Lower leg skin (tissue), 4 donors: ENCODE measurements around the gene DENND1A. TPM values are rescaled to one million over a fixed set of nuclear protein-coding genes. Genes with fewer than 3 reads are reported as not detected.
A peak's percentile ranks its signal among the peaks of the same experiment; 100 is the strongest.

Experiments used
- DNase-seq, 2 donors: peaks; one replicate each; pipeline ENCODE4 v3.0.0-alpha.2; 2019; ENCODE audit warnings: low spot score in 2 of 2
- H3K4me3 ChIP-seq: fragments of 200-600 bp; sonication (generic); 2 replicates; pipeline ENCODE4 v1.5.1; 2017; ENCODE audit warnings: mild to moderate bottlenecking, low read depth; ENCODE audit not compliant: poor library complexity, severe bottlenecking
- POLR2A ChIP-seq, 2 donors: fragments of 450-650 bp; IDR thresholded peaks; one replicate each; pipeline ENCODE4 v1.6.1; 2016 to 2017; ENCODE audit warnings: antibody characterized with exemption in 2 of 2, mild to moderate bottlenecking in 1 of 2, moderate library complexity in 1 of 2
- WGBS, 2 donors: methylation state at CpG; one replicate each; pipeline ENCODE4 v1.1.5; 2018; 5-methylcytosine and 5-hydroxymethylcytosine counted together
- intact Hi-C: fragments of 100-400 bp; cut with DNase I; formaldehyde crosslinking; loops from one replicate; pipeline ENCODE4 v1.15.0; 2023; ENCODE audit warnings: low total_unique reads
- total RNA-seq, 4 donors: library from RNA; depleted of rRNA; stranded (reverse); fragments of >200 nt; gene quantifications; one replicate each; pipeline ENCODE4 v1.1.0, GENCODE V29; 2016
- TF ChIP-seq, protein P1 (sequence below), 3 donors: fragments of 450-650 bp; IDR thresholded peaks; one replicate each; pipeline ENCODE4 v1.5.1; 2016; ENCODE audit warnings: antibody characterized with exemption in 3 of 3, mild to moderate bottlenecking in 3 of 3, moderate library complexity in 2 of 3

The DENND1A gene
- total RNA-seq, 4 donors from 2014 or later: 6.5 to 16.3 (median 12.3) TPM

DNA sequence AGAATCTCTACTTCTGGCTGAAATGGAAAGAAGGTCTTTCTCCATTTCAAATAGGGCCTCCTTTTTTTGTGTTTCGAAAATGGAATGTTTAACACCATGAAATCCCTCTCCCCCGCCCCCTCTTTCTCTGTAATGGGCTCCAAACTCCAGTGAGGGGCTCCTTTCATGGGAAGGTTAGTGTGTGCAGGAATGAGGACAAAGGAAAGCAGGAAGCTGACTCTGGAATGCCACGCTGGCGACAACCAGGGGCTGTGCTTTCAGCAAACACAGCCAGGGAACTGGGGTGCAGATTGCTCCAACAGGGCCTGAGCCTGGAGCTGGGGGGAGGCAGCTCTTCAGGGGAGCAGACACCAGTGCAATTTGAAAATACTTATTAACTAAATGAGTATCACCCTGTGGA, 491.1 kb downstream of the DENND1A start:
- no peak overlapping the region for H3K4me3 ChIP-seq
- DNase-seq: peak in 1 of 2 donors; percentile 49
- 85% methylated on average over 4 of the region's 4 CpGs for WGBS, 2 donors
- intact Hi-C loops: no loop called here
- TF ChIP-seq, protein P1, sequence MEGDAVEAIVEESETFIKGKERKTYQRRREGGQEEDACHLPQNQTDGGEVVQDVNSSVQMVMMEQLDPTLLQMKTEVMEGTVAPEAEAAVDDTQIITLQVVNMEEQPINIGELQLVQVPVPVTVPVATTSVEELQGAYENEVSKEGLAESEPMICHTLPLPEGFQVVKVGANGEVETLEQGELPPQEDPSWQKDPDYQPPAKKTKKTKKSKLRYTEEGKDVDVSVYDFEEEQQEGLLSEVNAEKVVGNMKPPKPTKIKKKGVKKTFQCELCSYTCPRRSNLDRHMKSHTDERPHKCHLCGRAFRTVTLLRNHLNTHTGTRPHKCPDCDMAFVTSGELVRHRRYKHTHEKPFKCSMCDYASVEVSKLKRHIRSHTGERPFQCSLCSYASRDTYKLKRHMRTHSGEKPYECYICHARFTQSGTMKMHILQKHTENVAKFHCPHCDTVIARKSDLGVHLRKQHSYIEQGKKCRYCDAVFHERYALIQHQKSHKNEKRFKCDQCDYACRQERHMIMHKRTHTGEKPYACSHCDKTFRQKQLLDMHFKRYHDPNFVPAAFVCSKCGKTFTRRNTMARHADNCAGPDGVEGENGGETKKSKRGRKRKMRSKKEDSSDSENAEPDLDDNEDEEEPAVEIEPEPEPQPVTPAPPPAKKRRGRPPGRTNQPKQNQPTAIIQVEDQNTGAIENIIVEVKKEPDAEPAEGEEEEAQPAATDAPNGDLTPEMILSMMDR (IDR thresholded peaks at IDR 0.05): no peak
- no peak for TF ChIP-seq POLR2A (IDR thresholded peaks at IDR 0.05)

DNA sequence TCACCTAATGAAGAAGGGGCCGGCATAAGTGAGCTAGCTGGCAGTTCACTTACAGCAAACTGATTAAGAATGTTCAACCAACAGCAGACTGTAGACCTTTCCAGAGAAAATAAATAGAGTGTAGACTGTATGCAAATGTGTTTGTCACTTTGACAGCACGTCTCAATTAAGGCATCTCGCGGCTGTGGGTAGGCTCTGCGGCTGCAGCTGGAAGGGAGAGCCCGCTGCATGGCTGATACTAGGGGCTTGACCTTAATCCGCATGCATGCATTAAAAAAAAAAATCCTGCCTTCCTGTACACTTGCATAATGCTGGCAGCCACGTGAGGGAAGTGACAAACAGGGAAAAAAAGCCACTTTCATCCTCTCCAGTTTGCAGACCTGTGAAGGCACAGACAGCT, 491.6 kb downstream of the DENND1A start:
- intact Hi-C loops: no loop called here
- peak in 1 of 2 donors; percentile 37 for DNase-seq
- WGBS, 2 donors: 77 to 80% methylated on average over 8 of the region's 8 CpGs
- no peak for TF ChIP-seq POLR2A (IDR thresholded peaks at IDR 0.05)
- TF ChIP-seq, protein P1 (IDR thresholded peaks at IDR 0.05): no peak
- no peak overlapping the region for H3K4me3 ChIP-seq

DNA sequence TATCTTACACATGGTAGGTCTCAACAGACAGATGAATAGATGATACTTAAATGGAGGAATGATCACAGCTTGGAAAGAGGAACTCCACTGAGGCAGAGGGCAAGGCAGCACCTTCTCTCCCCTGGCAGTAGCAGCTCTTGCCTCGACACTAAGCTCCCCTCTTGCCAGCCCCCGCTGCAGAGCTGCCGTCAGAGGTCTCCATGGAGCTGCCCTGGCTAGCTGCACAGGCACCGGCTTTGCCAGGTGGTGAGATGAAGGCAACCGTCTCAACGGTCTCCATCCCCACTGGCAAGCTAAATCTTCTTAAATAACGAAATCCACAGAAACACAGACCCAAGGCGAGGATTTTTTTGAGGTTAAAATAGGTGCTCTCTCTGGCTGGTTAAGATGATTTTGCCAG, 492.7 kb downstream of the DENND1A start:
- 94 to 100% methylated on average over 5 to 8 of the region's 8 CpGs for WGBS, 2 donors

DNA sequence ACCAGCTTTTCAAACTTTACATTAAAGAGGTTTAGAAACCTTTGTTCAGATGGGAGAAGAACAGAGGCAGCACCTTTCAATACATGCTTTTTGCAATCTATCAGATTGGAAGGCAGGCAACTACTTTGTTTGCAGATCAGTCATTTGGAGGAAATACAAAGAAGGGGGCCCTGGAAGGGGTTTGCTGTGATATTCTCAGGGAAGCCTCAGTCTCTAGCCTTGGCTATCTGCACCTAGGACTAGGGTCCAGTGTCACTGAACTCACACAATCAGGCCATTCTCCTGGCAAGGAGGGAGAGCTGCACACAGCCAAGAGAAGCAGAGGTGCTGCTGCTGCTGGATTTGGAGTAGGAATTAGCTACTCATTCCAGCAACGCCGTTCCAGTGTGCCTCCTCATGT, 494.5 kb downstream of the DENND1A start:
- intact Hi-C loops: no loop called here
- 89 to 94% methylated on average over 2 of the region's 2 CpGs for WGBS, 2 donors
- no peak overlapping the region for H3K4me3 ChIP-seq
- no peak for TF ChIP-seq POLR2A (IDR thresholded peaks at IDR 0.05)
- TF ChIP-seq, protein P1 (IDR thresholded peaks at IDR 0.05): no peak
- DNase-seq: peak in 1 of 2 donors; percentile 65

More for the DNA sequence above, 492.7 kb downstream of the DENND1A start:
- TF ChIP-seq POLR2A (IDR thresholded peaks at IDR 0.05): no peak
- TF ChIP-seq, protein P1 (IDR thresholded peaks at IDR 0.05): no peak
- DNase-seq: no peak
- no peak overlapping the region for H3K4me3 ChIP-seq
- intact Hi-C loops: no loop called here

DNA sequence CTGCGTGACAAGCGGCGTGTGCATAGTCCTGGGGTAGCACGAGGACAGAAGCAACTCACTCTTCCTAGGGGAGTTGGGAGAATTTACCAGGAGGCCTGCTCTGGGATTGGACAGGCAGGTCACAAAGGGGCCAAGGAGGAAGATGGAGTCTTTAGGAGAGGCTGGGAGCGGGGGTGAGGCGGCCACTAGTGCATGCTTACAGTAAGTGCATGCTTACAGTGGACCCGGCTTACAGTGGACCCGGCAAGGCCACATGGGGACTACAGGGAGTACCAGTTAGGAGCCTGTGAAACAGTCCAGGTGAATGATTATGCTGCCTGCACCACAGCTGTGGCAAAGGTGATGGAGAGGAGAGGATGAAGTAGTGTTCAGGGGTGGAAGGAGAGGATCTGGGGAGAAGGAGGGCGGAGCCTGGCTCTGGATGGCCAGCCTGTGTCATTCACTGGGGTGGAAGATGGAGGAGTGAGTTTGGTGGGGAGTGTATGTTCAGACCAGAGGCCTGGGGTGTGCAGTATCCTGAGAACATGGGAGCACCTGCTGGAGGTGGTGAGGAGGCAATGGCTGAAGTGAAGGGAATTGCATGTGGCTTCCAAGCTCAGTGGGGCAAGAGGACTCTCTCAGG, 495.2 kb downstream of the DENND1A start:
- WGBS, 2 donors: 92 to 97% methylated on average over 9 of the region's 9 CpGs
- TF ChIP-seq POLR2A (IDR thresholded peaks at IDR 0.05): no peak
- TF ChIP-seq, protein P1 (IDR thresholded peaks at IDR 0.05): no peak
- DNase-seq: peak in 1 of 2 donors; percentile 61
- intact Hi-C loops: no loop called here
- no peak overlapping the region for H3K4me3 ChIP-seq
